Stomach (tissue), 4 donors: Measurements from ENCODE around the gene EML6.
"Not testable (repeated sequence)": the region's sequence is repeated elsewhere in the genome, so short reads cannot be mapped to it uniquely, and the experiment has no call there.

Experiments
- EP300 ChIP-seq: sonication (generic); formaldehyde crosslinking; IDR thresholded peaks from one replicate; pipeline ENCODE4 v1.6.1; 2017; ENCODE audit warnings: antibody characterized with exemption
- POLR2A ChIP-seq, 4 donors: fragments of 450-650 bp; IDR thresholded peaks; one replicate each; pipeline ENCODE4 v1.6.1; 2016; ENCODE audit warnings: antibody characterized with exemption in 4 of 4, control low read depth in 2 of 4, mild to moderate bottlenecking in 1 of 4, moderate library complexity in 1 of 4
- POLR2AphosphoS5 ChIP-seq, 3 donors: sonication (generic); formaldehyde crosslinking; IDR thresholded peaks; one replicate each; pipeline ENCODE4 v1.6.1; 2016; ENCODE audit warnings: antibody characterized with exemption in 3 of 3
- TF ChIP-seq, protein P1 (sequence below), 7 experiments: fragments of 450-650 bp in 4 of 7; fragments of 200-600 bp in 3 of 7; sonication (generic) in 3 of 7; IDR thresholded peaks; one replicate each; pipeline ENCODE4 v1.5.1; 2016 to 2019; ENCODE audit warnings: antibody characterized with exemption in 7 of 7, control low read depth in 2 of 7, mild to moderate bottlenecking in 1 of 7

- TF ChIP-seq, protein P1, sequence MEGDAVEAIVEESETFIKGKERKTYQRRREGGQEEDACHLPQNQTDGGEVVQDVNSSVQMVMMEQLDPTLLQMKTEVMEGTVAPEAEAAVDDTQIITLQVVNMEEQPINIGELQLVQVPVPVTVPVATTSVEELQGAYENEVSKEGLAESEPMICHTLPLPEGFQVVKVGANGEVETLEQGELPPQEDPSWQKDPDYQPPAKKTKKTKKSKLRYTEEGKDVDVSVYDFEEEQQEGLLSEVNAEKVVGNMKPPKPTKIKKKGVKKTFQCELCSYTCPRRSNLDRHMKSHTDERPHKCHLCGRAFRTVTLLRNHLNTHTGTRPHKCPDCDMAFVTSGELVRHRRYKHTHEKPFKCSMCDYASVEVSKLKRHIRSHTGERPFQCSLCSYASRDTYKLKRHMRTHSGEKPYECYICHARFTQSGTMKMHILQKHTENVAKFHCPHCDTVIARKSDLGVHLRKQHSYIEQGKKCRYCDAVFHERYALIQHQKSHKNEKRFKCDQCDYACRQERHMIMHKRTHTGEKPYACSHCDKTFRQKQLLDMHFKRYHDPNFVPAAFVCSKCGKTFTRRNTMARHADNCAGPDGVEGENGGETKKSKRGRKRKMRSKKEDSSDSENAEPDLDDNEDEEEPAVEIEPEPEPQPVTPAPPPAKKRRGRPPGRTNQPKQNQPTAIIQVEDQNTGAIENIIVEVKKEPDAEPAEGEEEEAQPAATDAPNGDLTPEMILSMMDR (IDR thresholded peaks at IDR 0.05): not testable (repeated sequence)
- not testable (repeated sequence) for TF ChIP-seq POLR2A (IDR thresholded peaks at IDR 0.05); POLR2AphosphoS5 (IDR thresholded peaks at IDR 0.05); EP300
Measured at GRCh38 chr2:54698926-54699325, 24.5 kb upstream of the EML6 start.
